ENCODE measurements around the gene SOX4.

- no peak for TF ChIP-seq CTCF (IDR thresholded peaks at IDR 0.05)
- TF ChIP-seq EP300 (IDR thresholded peaks at IDR 0.05): no peak
These were observed at the start of gene SOX4 for GRCh38 chr6:21593412-21593926.

Data from ovary (tissue), 3 donors.